Osteocyte (in vitro differentiated cells): ENCODE measurements around the gene FMN2. TPM values are rescaled to one million over a fixed set of nuclear protein-coding genes. Genes with fewer than 3 reads are reported as not detected.
A peak's percentile ranks its signal among the peaks of the same experiment; 100 is the strongest.

Experiments used
- DNase-seq: peaks from one replicate; pipeline ENCODE4 v3.0.0; 2021; ENCODE audit warnings: mixed read lengths; ENCODE audit not compliant: unreplicated experiment; ENCODE audit errors: extremely low spot score
- H3K27ac Mint-ChIP-seq: one replicate; pipeline ENCODE4 v1.8.0; 2021; ENCODE audit warnings: mild to moderate bottlenecking, mixed read lengths; ENCODE audit not compliant: unreplicated experiment
- H3K27me3 Mint-ChIP-seq: one replicate; pipeline ENCODE4 v1.8.0; 2021; ENCODE audit warnings: mixed read lengths; ENCODE audit not compliant: unreplicated experiment
- H3K36me3 Mint-ChIP-seq: one replicate; pipeline ENCODE4 v1.8.0; 2021; ENCODE audit warnings: mixed read lengths; ENCODE audit not compliant: unreplicated experiment
- H3K4me1 Mint-ChIP-seq: one replicate; pipeline ENCODE4 v1.8.0; 2021; ENCODE audit warnings: mixed read lengths; ENCODE audit not compliant: unreplicated experiment
- H3K4me3 Mint-ChIP-seq: one replicate; pipeline ENCODE4 v1.8.0; 2021; ENCODE audit warnings: mild to moderate bottlenecking, moderate library complexity, mixed read lengths; ENCODE audit not compliant: unreplicated experiment
- H3K9me3 Mint-ChIP-seq: one replicate; pipeline ENCODE4 v1.8.0; 2021; ENCODE audit warnings: mixed read lengths; ENCODE audit not compliant: unreplicated experiment
- total RNA-seq: library from RNA; stranded (reverse); gene quantifications from 2 replicates; pipeline ENCODE4 v1.2.1, GENCODE V29; 2021
- TF ChIP-seq, protein P1 (sequence below): fragments of 200-600 bp; sonication (generic); IDR thresholded peaks from 2 replicates; pipeline ENCODE4 v1.5.0; 2021; ENCODE audit warnings: antibody characterized with exemption, mild to moderate bottlenecking, moderate library complexity

The FMN2 gene
- total RNA-seq, 1 donor from 2014 or later = 8.6 TPM

DNA sequence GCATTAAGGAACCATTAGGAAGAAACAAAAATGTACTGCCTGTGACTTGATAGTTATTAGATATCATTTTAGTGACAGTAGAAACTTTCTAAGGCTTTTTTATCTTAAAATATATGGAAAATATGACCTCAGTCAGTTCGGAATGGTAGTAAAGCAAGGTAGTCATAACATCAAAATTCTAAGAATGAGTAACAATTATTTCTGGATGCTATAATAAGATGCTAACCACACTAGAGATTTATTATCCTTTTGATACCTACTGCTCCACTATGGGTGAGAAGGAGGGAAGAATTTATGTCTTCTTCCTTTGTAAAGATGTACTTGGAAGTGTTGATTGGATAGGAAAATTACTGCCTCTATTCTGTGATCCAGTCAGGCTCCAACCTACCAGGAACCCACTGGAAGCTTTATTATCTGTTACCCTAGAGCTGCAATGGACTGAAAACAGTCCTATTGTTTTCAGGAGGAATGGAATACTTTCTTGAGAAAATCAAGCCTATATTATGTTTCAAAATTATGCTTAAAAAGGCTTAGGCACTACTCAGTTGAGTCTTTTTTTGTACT lies 8.8 kb downstream of the FMN2 start:
- TF ChIP-seq, protein P1, sequence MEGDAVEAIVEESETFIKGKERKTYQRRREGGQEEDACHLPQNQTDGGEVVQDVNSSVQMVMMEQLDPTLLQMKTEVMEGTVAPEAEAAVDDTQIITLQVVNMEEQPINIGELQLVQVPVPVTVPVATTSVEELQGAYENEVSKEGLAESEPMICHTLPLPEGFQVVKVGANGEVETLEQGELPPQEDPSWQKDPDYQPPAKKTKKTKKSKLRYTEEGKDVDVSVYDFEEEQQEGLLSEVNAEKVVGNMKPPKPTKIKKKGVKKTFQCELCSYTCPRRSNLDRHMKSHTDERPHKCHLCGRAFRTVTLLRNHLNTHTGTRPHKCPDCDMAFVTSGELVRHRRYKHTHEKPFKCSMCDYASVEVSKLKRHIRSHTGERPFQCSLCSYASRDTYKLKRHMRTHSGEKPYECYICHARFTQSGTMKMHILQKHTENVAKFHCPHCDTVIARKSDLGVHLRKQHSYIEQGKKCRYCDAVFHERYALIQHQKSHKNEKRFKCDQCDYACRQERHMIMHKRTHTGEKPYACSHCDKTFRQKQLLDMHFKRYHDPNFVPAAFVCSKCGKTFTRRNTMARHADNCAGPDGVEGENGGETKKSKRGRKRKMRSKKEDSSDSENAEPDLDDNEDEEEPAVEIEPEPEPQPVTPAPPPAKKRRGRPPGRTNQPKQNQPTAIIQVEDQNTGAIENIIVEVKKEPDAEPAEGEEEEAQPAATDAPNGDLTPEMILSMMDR = no peak
- Mint-ChIP-seq H3K27ac (peak overlapping the region; percentile 38), H3K4me1 (peaks cover 44% of the 10 kb centered on the region), H3K4me3 (no peak overlapping the region), H3K36me3 (no peaks in the 10 kb centered on the region), H3K9me3 (no peaks in the 10 kb centered on the region), H3K27me3 (no peaks in the 10 kb centered on the region)
- DNase-seq = no peak

DNA sequence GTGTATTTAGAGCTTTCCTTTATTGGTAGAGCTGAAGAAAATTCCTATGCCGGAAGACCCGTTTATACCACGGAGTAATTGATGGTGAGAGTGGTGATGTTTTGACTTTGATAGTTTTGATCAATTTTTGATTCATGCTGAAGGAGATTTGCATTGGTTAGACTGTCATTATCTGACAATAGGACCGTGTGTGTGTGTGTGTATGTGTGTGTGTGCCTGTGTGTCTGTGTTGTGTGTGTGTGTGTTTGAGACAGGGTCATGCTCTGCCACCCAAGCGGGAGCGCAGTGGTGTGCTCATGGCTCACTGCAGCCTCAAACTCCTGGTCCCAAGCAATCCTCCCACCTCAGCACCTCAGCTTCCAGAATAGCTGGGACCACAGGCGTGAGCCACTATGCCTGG lies 9.6 kb downstream of the FMN2 start:
- H3K27ac Mint-ChIP-seq = peak overlapping the region; percentile 64
- TF ChIP-seq, protein P1 = no peak
- H3K4me3 Mint-ChIP-seq = no peak overlapping the region
- H3K36me3 Mint-ChIP-seq = no peaks in the 10 kb centered on the region
- no peak for DNase-seq
- no peaks in the 10 kb centered on the region for H3K27me3 Mint-ChIP-seq
- H3K4me1 Mint-ChIP-seq = peaks cover 39% of the 10 kb centered on the region
- no peaks in the 10 kb centered on the region for H3K9me3 Mint-ChIP-seq

DNA sequence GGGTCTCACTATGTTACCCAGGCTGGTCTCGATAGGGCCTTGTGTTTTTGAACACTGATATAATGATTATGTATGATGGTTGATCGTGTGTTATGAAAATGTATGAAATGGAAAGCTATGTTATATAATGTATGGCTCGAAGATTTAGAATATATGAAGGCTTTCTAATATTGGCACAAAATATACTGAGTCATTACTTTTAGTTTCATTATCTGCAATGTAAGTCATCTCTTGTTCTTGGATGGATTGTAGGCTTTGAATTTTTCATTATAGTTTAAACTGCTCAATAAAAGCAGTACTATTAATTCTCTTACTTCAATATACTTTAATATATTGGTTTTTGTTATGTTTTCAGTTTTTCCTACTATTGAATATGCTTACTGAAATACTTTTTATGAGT lies 10.1 kb downstream of the FMN2 start:
- TF ChIP-seq, protein P1 = no peak
- Mint-ChIP-seq H3K4me1 (peaks cover 37% of the 10 kb centered on the region), H3K4me3 (peak overlapping the region; percentile 33), H3K27ac (peak overlapping the region; percentile 64), H3K27me3 (no peaks in the 10 kb centered on the region), H3K9me3 (no peaks in the 10 kb centered on the region), H3K36me3 (no peaks in the 10 kb centered on the region)
- no peak for DNase-seq

DNA sequence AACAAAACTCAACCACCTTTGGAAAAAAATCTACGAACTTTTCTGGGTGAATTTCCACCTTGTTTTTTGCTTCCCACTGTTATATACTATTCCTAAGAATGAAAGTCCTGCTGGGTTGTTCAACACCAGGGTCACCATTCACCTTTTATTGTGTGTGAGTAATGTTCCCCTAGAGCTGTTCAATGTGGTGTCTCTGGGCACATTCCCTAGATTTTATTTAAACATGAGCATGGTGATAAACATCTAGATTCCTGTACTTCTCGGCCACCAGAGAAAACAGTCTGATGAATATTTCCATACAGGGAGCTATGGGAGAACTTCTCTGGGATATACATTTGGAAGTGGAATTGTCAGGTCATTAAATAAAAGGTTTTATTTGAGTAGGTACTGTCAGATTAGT lies 13.0 kb downstream of the FMN2 start:
- H3K4me1 Mint-ChIP-seq = peaks cover 37% of the 10 kb centered on the region
- H3K9me3 Mint-ChIP-seq = no peaks in the 10 kb centered on the region
- no peak overlapping the region for H3K27ac Mint-ChIP-seq
- TF ChIP-seq, protein P1 = no peak
- no peak for DNase-seq
- no peaks in the 10 kb centered on the region for H3K27me3 Mint-ChIP-seq
- no peaks in the 10 kb centered on the region for H3K36me3 Mint-ChIP-seq
- H3K4me3 Mint-ChIP-seq = no peak overlapping the region

DNA sequence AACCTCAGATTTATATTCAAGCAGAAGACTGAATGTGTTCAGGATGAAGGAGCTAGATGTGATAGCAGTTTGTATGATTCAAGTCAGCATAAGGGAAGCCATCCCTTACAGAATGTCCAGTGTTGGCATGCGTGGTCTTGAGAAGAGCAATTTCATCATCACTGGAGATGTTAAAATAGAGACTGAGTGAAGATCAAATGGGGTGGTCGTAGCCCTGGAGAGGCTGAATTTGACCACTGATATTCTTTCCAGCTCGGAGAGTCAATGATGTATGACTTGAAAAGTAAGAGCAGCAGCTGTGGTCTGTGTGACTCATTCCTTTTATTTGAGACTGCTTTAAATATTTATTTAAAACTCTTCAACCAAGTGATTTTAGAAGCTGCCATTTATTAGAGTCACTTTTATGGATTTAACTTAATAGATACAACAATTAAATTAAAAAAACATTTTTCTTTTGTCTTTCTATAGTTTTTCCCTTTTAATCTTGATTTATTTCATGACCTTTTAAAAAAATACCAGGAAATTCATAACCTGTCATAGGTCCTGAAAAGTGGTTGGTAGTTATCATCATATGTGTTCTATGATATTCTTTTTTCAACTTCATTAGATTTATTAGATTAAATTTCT lies 15.5 kb downstream of the FMN2 start:
- H3K9me3 Mint-ChIP-seq = no peaks in the 10 kb centered on the region
- H3K27ac Mint-ChIP-seq = no peak overlapping the region
- H3K4me1 Mint-ChIP-seq = peaks cover 24% of the 10 kb centered on the region
- TF ChIP-seq, protein P1 = no peak
- no peaks in the 10 kb centered on the region for H3K27me3 Mint-ChIP-seq
- H3K4me3 Mint-ChIP-seq = no peak overlapping the region
- DNase-seq = no peak
- no peaks in the 10 kb centered on the region for H3K36me3 Mint-ChIP-seq
